Astrocyte of the spinal cord (primary cell): ENCODE measurements around the gene ADCY1.

Experiments
- DNase-seq: peaks from one replicate; pipeline ENCODE4 v3.0.0; 2011; ENCODE audit warnings: low read depth, low spot score
- H3K4me3 ChIP-seq: 2 replicates; pipeline ENCODE4 v1.5.1; 2011; ENCODE audit warnings: low read depth, mild to moderate bottlenecking, low read length, moderate library complexity
- CTCF ChIP-seq: IDR thresholded peaks from 2 replicates; pipeline ENCODE4 v1.5.1; 2012; ENCODE audit warnings: low read depth, mild to moderate bottlenecking, low read length, inconsistent platforms
- in situ Hi-C: cut with HindIII; loops from 2 replicates; pipeline ENCODE4 v1.10.0; 2017; ENCODE audit warnings: low sequenced_read_pairs

The ADCY1 gene

GRCh38 chr7:45680776-45681175, 106.6 kb downstream of the ADCY1 start:
- no peak for DNase-seq
- no peak overlapping the region for H3K4me3 ChIP-seq
- no peak for TF ChIP-seq CTCF
- in situ Hi-C loops, result no loop called here

- in situ Hi-C loops, result no loop called here
- no peak for TF ChIP-seq CTCF
- DNase-seq, result no peak
- no peak overlapping the region for H3K4me3 ChIP-seq
Observed at GRCh38 chr7:45681596-45682357, 107.6 kb downstream of the ADCY1 start.

GRCh38 chr7:45682358-45682735, 108.2 kb downstream of the ADCY1 start:
- H3K4me3 ChIP-seq, result no peak overlapping the region
- DNase-seq, result no peak
- in situ Hi-C loops, result no loop called here
- TF ChIP-seq CTCF, result no peak

- in situ Hi-C loops, result no loop called here
- no peak for DNase-seq
- H3K4me3 ChIP-seq, result no peak overlapping the region
- no peak for TF ChIP-seq CTCF
Observed at GRCh38 chr7:45682836-45683555, 108.8 kb downstream of the ADCY1 start.

- DNase-seq, result no peak
- TF ChIP-seq CTCF, result no peak
- in situ Hi-C loops, result no loop called here
- H3K4me3 ChIP-seq, result no peak overlapping the region
Observed at GRCh38 chr7:45683556-45684148, 109.5 kb downstream of the ADCY1 start.

- DNase-seq, result no peak
- no peak overlapping the region for H3K4me3 ChIP-seq
- in situ Hi-C loops, result no loop called here
- no peak for TF ChIP-seq CTCF
Observed at GRCh38 chr7:45684910-45685618, 110.9 kb downstream of the ADCY1 start.
